ENCODE data around the gene SPRING1. TPM values are rescaled to one million over a fixed set of nuclear protein-coding genes. Genes with fewer than 3 reads are reported as not detected.

Gene SPRING1
- total and polyA plus RNA-seq, 2 donors (not counting 1 experiment from before 2014, with no cell fraction given): 12.9 to 43.7 TPM

DNA sequence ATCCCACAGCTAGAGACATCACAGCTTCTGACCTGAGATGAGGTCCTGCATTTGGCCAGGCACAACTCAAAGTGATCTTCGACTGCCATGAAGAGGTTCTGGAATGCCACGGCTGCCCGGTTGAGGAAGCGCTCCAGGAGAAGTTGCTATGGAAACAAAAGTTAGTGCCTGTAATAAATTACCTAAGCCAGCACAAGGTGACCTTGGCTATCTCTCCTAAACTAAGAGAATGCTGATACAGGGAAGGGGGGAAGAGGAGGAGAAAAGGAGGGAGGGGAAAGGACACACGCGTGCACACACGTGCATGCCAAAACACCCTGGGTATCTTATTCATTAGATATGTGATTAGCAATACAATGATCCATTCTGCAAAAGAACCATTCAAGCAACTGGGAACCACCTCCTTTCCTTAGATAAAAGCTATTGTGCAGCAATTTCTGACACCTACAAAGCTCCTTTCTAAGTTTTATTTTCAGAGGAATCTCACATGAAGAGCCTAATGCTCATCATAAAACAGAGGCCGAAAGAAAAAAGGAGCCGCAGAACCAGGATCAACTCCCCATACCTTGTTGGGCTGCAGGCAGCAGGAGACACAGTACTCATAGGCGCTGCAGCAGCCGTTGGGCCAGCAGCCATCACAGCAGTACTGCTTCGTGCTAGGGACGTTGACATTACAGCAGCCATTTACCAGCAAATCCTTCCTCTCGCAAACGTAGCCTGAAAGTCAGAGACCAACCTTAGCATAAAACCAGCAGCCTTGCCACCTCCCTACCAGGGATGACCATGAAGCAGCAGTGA is 17.9 kb downstream of the SPRING1 start:
- POLR2A ChIA-PET: interaction anchor here (0.6 kb wide), 1 partner anchor 129 kb away, joined by 3 read pairs; no protein-coding TSS in a partner anchor
- no peak overlapping the region for H3K27ac Mint-ChIP-seq
- H3K36me3 ChIP-seq (replicated peaks in 1 of 2; ENCODE audit: control extremely low read depth in 1 of 2, control insufficient read depth in 1 of 2, extremely low read depth in 1 of 2, insufficient read depth in 2 of 2, low read length in 1 of 2): peaks cover 0 to 66% of the 10 kb centered on the region in 2 experiments

More for the DNA sequence above, 17.9 kb downstream of the SPRING1 start:
- DNase-seq (no peak), ATAC-seq (ENCODE audit: low read depth) (no peak)
- CTCF ChIA-PET: interaction anchor here (3.2 kb wide), 1 partner anchor 11 kb away, joined by 19 read pairs; no protein-coding TSS in a partner anchor
- Histone ChIP-seq H3K4me1 (ENCODE audit: control insufficient read depth in 2 of 2, insufficient read depth in 2 of 2, low read length in 2 of 2) (no peaks in the 10 kb centered on the region), H3K9me3 (ENCODE audit: control extremely low read depth in 1 of 3, control insufficient read depth in 2 of 3, insufficient read depth in 1 of 3, low read length in 2 of 3) (no peaks in the 10 kb centered on the region), H3K4me2 (replicated peaks; ENCODE audit: low read depth, low read length, poor library complexity, severe bottlenecking) (no peak overlapping the region), H3K27ac (ENCODE audit: low read length in 2 of 2) (no peak overlapping the region), H3K79me2 (ENCODE audit: control insufficient read depth, insufficient read depth, low read length) (peaks cover 21% of the 10 kb centered on the region), H4K20me1 (ENCODE audit: control insufficient read depth, insufficient read depth, low read length, poor library complexity, severe bottlenecking) (peaks cover 13% of the 10 kb centered on the region), H3K9ac (ENCODE audit: low read length) (no peak overlapping the region), H3K4me3 (ENCODE audit: control extremely low read depth in 1 of 5, extremely low read depth in 1 of 5, insufficient read depth in 1 of 5, low read depth in 2 of 5, low read length in 4 of 5) (no peak overlapping the region), H3K27me3 (replicated peaks in 1 of 4; ENCODE audit: control extremely low read depth in 1 of 4, control insufficient read depth in 3 of 4, insufficient read depth in 4 of 4, low read length in 3 of 4) (no peaks in the 10 kb centered on the region), H2AFZ (ENCODE audit: insufficient read depth, low read depth, low read length, poor library complexity, severe bottlenecking) (no peak overlapping the region)
- no peak overlapping the region for H3K4me3 Mint-ChIP-seq
- H3K4me1 Mint-ChIP-seq: peaks cover 22% of the 10 kb centered on the region
- TF ChIP-seq, protein P1, sequence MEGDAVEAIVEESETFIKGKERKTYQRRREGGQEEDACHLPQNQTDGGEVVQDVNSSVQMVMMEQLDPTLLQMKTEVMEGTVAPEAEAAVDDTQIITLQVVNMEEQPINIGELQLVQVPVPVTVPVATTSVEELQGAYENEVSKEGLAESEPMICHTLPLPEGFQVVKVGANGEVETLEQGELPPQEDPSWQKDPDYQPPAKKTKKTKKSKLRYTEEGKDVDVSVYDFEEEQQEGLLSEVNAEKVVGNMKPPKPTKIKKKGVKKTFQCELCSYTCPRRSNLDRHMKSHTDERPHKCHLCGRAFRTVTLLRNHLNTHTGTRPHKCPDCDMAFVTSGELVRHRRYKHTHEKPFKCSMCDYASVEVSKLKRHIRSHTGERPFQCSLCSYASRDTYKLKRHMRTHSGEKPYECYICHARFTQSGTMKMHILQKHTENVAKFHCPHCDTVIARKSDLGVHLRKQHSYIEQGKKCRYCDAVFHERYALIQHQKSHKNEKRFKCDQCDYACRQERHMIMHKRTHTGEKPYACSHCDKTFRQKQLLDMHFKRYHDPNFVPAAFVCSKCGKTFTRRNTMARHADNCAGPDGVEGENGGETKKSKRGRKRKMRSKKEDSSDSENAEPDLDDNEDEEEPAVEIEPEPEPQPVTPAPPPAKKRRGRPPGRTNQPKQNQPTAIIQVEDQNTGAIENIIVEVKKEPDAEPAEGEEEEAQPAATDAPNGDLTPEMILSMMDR (IDR thresholded peaks at IDR 0.05): no peak
- TF ChIP-seq EZH2 (IDR thresholded peaks at IDR 0.05; ENCODE audit: borderline replicate concordance, insufficient read depth, low read depth, low read length, poor library complexity, severe bottlenecking): no peak
- H3K9me3 Mint-ChIP-seq (ENCODE audit: insufficient read depth): no peaks in the 10 kb centered on the region
- H3K27me3 Mint-ChIP-seq: no peaks in the 10 kb centered on the region
- WGBS (ENCODE audit: insufficient coverage): 93% methylated on average over 5 of the region's 15 CpGs
- intact Hi-C loops (cut with micrococcal nuclease): no loop called here

All from B cell (primary cell).